Spleen (tissue), 11 donors: ENCODE measurements around the gene VPS29. TPM values are rescaled to one million over a fixed set of nuclear protein-coding genes. Genes with fewer than 3 reads are reported as not detected.
"Not testable (repeated sequence)": the region's sequence is repeated elsewhere in the genome, so short reads cannot be mapped to it uniquely, and the experiment has no call there.

Source experiments
- DNase-seq: peaks from one replicate; pipeline ENCODE4 v3.0.0-alpha.2; 2020
- H3K27ac ChIP-seq, 8 donors: fragments of 200-600 bp; sonication (generic) in 7 of 8; 1 replicate in 4 of 8; 2 replicates in 4 of 8; pipeline versions ENCODE4 v1.5.0 to v1.8.0; 2016 to 2021; ENCODE audit warnings: inconsistent platforms in 4 of 8, mild to moderate bottlenecking in 4 of 8, moderate library complexity in 1 of 8
- H3K27me3 ChIP-seq, 7 donors: fragments of 200-600 bp; sonication (generic) in 6 of 7; replicated peaks in 1 of 7; 1 replicate in 4 of 7; 2 replicates in 3 of 7; pipeline versions ENCODE4 v1.5.0 to v1.8.0; 2016 to 2021; ENCODE audit warnings: inconsistent platforms in 3 of 7, mild to moderate bottlenecking in 1 of 7
- H3K36me3 ChIP-seq, 6 donors: fragments of 200-600 bp; sonication (generic) in 5 of 6; 1 replicate in 4 of 6; 2 replicates in 2 of 6; pipeline versions ENCODE4 v1.5.0 to v1.8.0; 2016 to 2021; ENCODE audit warnings: inconsistent platforms in 2 of 6
- H3K4me1 ChIP-seq, 6 donors: fragments of 200-600 bp; sonication (generic) in 5 of 6; 1 replicate in 3 of 6; 2 replicates in 3 of 6; pipeline versions ENCODE4 v1.5.0 to v1.8.0; 2016 to 2021; ENCODE audit warnings: inconsistent platforms in 3 of 6
- H3K4me3 ChIP-seq, 8 donors: fragments of 200-600 bp; sonication (generic) in 7 of 8; 1 replicate in 4 of 8; 2 replicates in 4 of 8; pipeline versions ENCODE4 v1.5.0 to v1.8.0; 2016 to 2021; ENCODE audit warnings: inconsistent platforms in 4 of 8, mild to moderate bottlenecking in 4 of 8, moderate library complexity in 2 of 8
- H3K9me3 ChIP-seq, 8 donors: fragments of 200-600 bp; sonication (generic) in 7 of 8; 1 replicate in 4 of 8; 2 replicates in 4 of 8; pipeline versions ENCODE4 v1.5.0 to v1.8.0; 2016 to 2021; ENCODE audit warnings: inconsistent platforms in 4 of 8
- POLR2A ChIP-seq, 3 donors: fragments of 450-650 bp; IDR thresholded peaks; one replicate each; pipeline ENCODE4 v1.5.1; 2017; ENCODE audit warnings: antibody characterized with exemption in 3 of 3, mild to moderate bottlenecking in 1 of 3
- POLR2AphosphoS5 ChIP-seq, 3 donors: sonication (generic); formaldehyde crosslinking; IDR thresholded peaks; one replicate each; pipeline ENCODE4 v1.5.1; 2017; ENCODE audit warnings: antibody characterized with exemption in 3 of 3
- WGBS, 5 donors: extraction: QIAGEN DNeasy Blood & Tissue Kit in 3 of 5; methylation state at CpG; one replicate each; pipeline versions ENCODE4 v1.1.5 to v1.1.7; 2013 to 2018; 5-methylcytosine and 5-hydroxymethylcytosine counted together
- intact Hi-C: fragments of 100-400 bp; cut with DNase I; formaldehyde crosslinking; loops from one replicate; pipeline ENCODE4 v1.15.0; 2023; ENCODE audit warnings: low total_unique reads
- polyA plus RNA-seq, 3 donors: library from polyadenylated mRNA; stranded (reverse); fragments of 200-250 nt; gene quantifications; one replicate each; pipeline ENCODE4 v1.2.1, GENCODE V29; 2013
- total RNA-seq, 7 donors: library from RNA; depleted of rRNA in 3 of 7; stranded (reverse); fragments of >200 nt in 3 of 7; fragmentation: NEBNext Ultra II Directional in 4 of 7; extraction: Animal tissue kit (Norgen Biotek cat#: 25700) in 4 of 7; gene quantifications; one replicate each; pipeline versions ENCODE4 v1.1.0 to v1.2.1, GENCODE V29; 2016 to 2021
- TF ChIP-seq, protein P1 (sequence below), 11 experiments: fragments of 200-600 bp in 7 of 11; fragments of 450-650 bp in 4 of 11; sonication (generic) in 4 of 11; IDR thresholded peaks in 8 of 11; conservative IDR thresholded peaks in 3 of 11; 1 replicate in 7 of 11; 2 replicates in 4 of 11; pipeline versions ENCODE4 v1.4.0 to v1.8.0; 2016 to 2021; ENCODE audit warnings: antibody characterized with exemption in 11 of 11, inconsistent platforms in 4 of 11, mild to moderate bottlenecking in 1 of 11
- donor health status: healthy with polysubstance abuse.
- donor health status: DM: no; HTN: no; CAD: no; lungs with moderate emphysema.
- donor health status: DM: no; HTN: no; CAD: no.
- donor health status: Bipolar disorder and iron deficiency.
- donor health status: healthy.
- donor health status: DM: no; HTN: no; CAD: no.
- donor health status: DM: yes; HTN: yes; CAD: no.

VPS29 gene
- total and polyA plus RNA-seq, 10 donors: 77.9 to 228 (median 115) TPM

DNA sequence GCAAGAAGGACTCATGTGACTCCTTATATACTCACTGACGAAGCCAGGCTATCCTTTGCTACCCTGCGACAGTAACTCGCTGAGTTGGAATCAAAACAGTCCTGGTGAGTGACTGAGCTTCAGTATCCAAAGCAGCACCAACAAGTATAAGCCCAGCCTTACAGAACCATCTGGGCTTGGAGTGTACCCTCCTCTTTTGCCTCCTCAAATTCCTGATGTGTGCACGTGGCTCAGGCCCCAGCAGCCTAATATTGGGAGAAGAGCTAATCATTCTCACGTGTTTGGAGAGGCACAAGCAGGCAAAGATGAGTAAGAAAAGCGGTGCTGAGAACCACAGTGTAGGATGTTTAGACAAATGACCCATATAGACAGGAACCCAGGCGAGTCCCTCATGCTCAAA, 46.8 kb upstream of the VPS29 start:
- TF ChIP-seq POLR2AphosphoS5 (IDR thresholded peaks at IDR 0.05) (no peak), POLR2A (IDR thresholded peaks at IDR 0.05) (no peak)
- TF ChIP-seq, protein P1, sequence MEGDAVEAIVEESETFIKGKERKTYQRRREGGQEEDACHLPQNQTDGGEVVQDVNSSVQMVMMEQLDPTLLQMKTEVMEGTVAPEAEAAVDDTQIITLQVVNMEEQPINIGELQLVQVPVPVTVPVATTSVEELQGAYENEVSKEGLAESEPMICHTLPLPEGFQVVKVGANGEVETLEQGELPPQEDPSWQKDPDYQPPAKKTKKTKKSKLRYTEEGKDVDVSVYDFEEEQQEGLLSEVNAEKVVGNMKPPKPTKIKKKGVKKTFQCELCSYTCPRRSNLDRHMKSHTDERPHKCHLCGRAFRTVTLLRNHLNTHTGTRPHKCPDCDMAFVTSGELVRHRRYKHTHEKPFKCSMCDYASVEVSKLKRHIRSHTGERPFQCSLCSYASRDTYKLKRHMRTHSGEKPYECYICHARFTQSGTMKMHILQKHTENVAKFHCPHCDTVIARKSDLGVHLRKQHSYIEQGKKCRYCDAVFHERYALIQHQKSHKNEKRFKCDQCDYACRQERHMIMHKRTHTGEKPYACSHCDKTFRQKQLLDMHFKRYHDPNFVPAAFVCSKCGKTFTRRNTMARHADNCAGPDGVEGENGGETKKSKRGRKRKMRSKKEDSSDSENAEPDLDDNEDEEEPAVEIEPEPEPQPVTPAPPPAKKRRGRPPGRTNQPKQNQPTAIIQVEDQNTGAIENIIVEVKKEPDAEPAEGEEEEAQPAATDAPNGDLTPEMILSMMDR (IDR thresholded peaks at IDR 0.05 in 8 of 11, conservative IDR thresholded peaks at IDR 0.05 in 3 of 11): no peak
- Histone ChIP-seq H3K36me3 (peaks cover 0 to 69% (median 22%) of the 10 kb centered on the region in 6 donors), H3K4me1 (peaks cover 3 to 93% (median 27%) of the 10 kb centered on the region in 6 donors), H3K9me3 (no peaks in the 10 kb centered on the region), H3K4me3 (no peak overlapping the region), H3K27me3 (no peaks in the 10 kb centered on the region), H3K27ac (no peak overlapping the region)
- intact Hi-C loops: no loop called here
- WGBS, 5 donors: 80 to 95% (median 89%) methylated on average over 7 of the region's 7 CpGs
- DNase-seq: no peak

DNA sequence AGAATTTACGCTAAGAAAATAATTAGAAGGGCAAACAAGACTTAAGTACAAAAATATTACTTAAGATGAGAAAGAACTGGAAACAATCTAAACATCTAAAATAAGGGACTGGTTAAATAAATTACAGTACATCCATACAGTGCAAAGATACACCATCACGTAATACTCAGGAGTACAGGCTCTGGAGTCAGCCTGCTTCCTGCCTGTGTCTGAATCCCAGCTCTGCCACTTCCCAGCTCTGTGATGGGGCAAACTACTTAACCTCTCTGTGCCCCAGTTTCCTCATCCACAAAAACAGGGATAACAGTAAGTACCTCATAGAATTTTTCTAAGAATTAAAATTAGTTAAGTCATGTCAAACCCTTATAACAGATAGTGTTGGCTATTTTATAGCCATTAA, 45.2 kb upstream of the VPS29 start:
- no peak for TF ChIP-seq POLR2A (IDR thresholded peaks at IDR 0.05)
- no peak for TF ChIP-seq POLR2AphosphoS5 (IDR thresholded peaks at IDR 0.05)
- TF ChIP-seq, protein P1 (IDR thresholded peaks at IDR 0.05 in 8 of 11, conservative IDR thresholded peaks at IDR 0.05 in 3 of 11): no peak
- H3K27ac ChIP-seq: no peak overlapping the region
- H3K27me3 ChIP-seq: no peaks in the 10 kb centered on the region
- WGBS, 5 donors: 82 to 89% (median 87%) methylated on average over 2 of the region's 2 CpGs
- peaks cover 3 to 95% (median 28%) of the 10 kb centered on the region in 6 donors for H3K4me1 ChIP-seq
- H3K36me3 ChIP-seq: peaks cover 0 to 82% (median 24%) of the 10 kb centered on the region in 6 donors
- intact Hi-C loops: no loop called here
- no peaks in the 10 kb centered on the region for H3K9me3 ChIP-seq
- H3K4me3 ChIP-seq: no peak overlapping the region
- no peak for DNase-seq

DNA sequence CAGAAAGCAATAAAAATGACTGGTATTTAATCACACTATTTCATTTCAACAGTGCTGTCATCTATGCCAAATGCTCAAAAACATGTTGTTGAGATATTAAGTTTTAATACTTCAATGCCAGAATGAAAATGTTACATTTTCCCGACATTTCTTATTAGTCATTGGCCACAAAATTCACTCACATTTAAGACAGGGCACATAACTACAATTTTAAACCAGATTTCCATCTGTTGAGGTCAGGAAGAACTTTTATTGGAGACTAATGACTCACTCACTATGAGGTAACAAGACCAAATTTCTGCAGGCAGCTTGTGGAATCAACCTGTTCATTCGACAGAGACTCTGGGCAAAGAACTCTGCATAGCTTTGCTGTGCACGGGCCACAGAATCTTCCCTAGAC, 44.4 kb upstream of the VPS29 start:
- WGBS, 5 donors: 83 to 91% (median 87%) methylated on average over 3 of the region's 3 CpGs
- no peak overlapping the region for H3K27ac ChIP-seq

DNA sequence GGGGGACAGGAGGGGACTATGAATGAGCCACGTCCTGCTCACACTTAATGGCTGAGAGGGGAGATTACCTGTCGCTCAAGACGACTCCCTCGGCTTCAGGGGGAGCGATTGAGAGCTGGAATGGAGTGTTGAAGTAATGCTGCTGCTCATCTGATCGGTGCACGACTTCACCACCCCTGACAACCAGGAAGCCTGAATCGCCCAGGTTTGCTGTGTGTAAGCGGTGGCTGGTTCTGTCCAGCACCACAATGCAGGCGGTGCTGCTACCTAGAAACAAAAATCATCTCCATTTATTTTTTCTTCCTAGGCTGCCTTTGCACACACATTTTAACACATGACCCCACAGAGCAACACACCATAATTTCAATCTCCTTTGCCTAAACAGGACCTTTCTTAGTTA, 43.9 kb upstream of the VPS29 start:
- Histone ChIP-seq H3K4me1 (peaks cover 3 to 88% (median 25%) of the 10 kb centered on the region in 6 donors), H3K36me3 (peaks cover 0 to 84% (median 17%) of the 10 kb centered on the region in 6 donors), H3K27me3 (no peaks in the 10 kb centered on the region), H3K4me3 (no peak overlapping the region), H3K9me3 (no peaks in the 10 kb centered on the region), H3K27ac (peak overlapping the region in 1 of 8 donors; percentile 73)
- WGBS, 5 donors: 91 to 97% (median 93%) methylated on average over 10 of the region's 10 CpGs
- intact Hi-C loops: no loop called here
- DNase-seq: no peak
- no peak for TF ChIP-seq POLR2AphosphoS5 (IDR thresholded peaks at IDR 0.05)

More for the DNA sequence above, 44.4 kb upstream of the VPS29 start:
- no peak for DNase-seq
- no peaks in the 10 kb centered on the region for H3K27me3 ChIP-seq
- H3K9me3 ChIP-seq: no peaks in the 10 kb centered on the region
- intact Hi-C loops: no loop called here
- H3K4me3 ChIP-seq: no peak overlapping the region
- TF ChIP-seq POLR2A (IDR thresholded peaks at IDR 0.05) (no peak), POLR2AphosphoS5 (IDR thresholded peaks at IDR 0.05) (no peak)
- TF ChIP-seq, protein P1 (IDR thresholded peaks at IDR 0.05 in 8 of 11, conservative IDR thresholded peaks at IDR 0.05 in 3 of 11): no peak
- peaks cover 0 to 85% (median 21%) of the 10 kb centered on the region in 6 donors for H3K36me3 ChIP-seq
- H3K4me1 ChIP-seq: peaks cover 3 to 92% (median 25%) of the 10 kb centered on the region in 6 donors

DNA sequence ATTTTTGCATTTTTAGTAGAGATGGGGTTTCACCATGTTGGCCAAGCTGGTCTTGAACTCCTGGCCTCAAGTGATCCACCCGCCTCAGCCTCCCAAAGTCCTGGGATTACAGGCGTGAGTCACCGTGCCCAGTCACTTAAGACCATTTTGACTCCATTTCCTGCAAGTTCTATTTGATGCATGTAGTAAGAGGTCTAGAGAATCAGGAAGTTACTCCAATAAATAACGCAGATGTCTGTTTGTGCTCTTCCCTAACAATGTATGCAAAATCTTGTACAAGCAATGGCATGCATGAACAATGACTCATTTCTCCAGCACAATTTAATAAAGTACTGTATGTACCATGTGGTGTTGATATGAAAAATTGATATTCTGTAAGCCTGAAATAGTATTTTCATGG, 43.3 kb upstream of the VPS29 start:
- H3K4me1 ChIP-seq: peaks cover 3 to 82% (median 25%) of the 10 kb centered on the region in 6 donors
- H3K27me3 ChIP-seq, intact Hi-C loops, H3K4me3 ChIP-seq, DNase-seq, H3K9me3 ChIP-seq: not testable (repeated sequence)
- WGBS, 5 donors: 62 to 77% (median 75%) methylated on average over 4 of the region's 4 CpGs
- peaks cover 0 to 83% (median 15%) of the 10 kb centered on the region in 6 donors for H3K36me3 ChIP-seq
- H3K27ac ChIP-seq: peak overlapping the region in 1 of 8 donors; percentile 73
